GM12878 (cell line): ENCODE measurements around the gene CCT6A. TPM values are rescaled to one million over a fixed set of nuclear protein-coding genes. Genes with fewer than 3 reads are reported as not detected.

Experiments
- BHLHE40 ChIP-seq, 2 experiments: fragments of 450-650 bp in 1 of 2; IDR thresholded peaks; 2 replicates each; pipeline ENCODE4 v1.6.1; 2011 to 2017; ENCODE audit warnings: low read depth in 2 of 2, borderline replicate concordance in 1 of 2, improper control_type of control experiment in 1 of 2, low read length in 1 of 2, mild to moderate bottlenecking in 1 of 2
- CBX3 ChIP-seq: fragments of 200-600 bp; sonication (generic); IDR thresholded peaks from 2 replicates; pipeline ENCODE4 v1.6.1; 2016; ENCODE audit warnings: low read depth, borderline replicate concordance
- CHD2 ChIP-seq: IDR thresholded peaks from 2 replicates; pipeline ENCODE4 v1.6.1; 2011; ENCODE audit warnings: low read depth, low read length, improper control_type of control experiment, borderline replicate concordance
- CREM ChIP-seq: IDR thresholded peaks from 2 replicates; pipeline ENCODE4 v1.6.1; 2014; ENCODE audit warnings: antibody characterized with exemption, low read depth
- DPF2 ChIP-seq: fragments of 450-650 bp; IDR thresholded peaks from 2 replicates; pipeline ENCODE4 v1.6.1; 2017; ENCODE audit warnings: mild to moderate bottlenecking
- HDAC6 ChIP-seq: fragments of 200-600 bp; sonication (generic); IDR thresholded peaks from one replicate; pipeline ENCODE4 v1.8.0; 2017; ENCODE audit warnings: antibody characterized with exemption; ENCODE audit not compliant: unreplicated experiment
- IKZF2 ChIP-seq, 2 experiments: fragments of 450-650 bp; IDR thresholded peaks; 2 replicates each; pipeline ENCODE4 v1.6.1; 2017; ENCODE audit warnings: mild to moderate bottlenecking in 2 of 2, moderate library complexity in 2 of 2
- LARP7 ChIP-seq: fragments of 450-650 bp; IDR thresholded peaks from 2 replicates; pipeline ENCODE4 v1.6.1; 2017; ENCODE audit warnings: mild to moderate bottlenecking
- MAX ChIP-seq: IDR thresholded peaks from 2 replicates; pipeline ENCODE4 v1.6.1; 2012; ENCODE audit warnings: low read depth, low read length, improper control_type of control experiment
- MTA2 ChIP-seq: fragments of 450-650 bp; IDR thresholded peaks from 2 replicates; pipeline ENCODE4 v1.6.1; 2016; ENCODE audit warnings: low read depth, mild to moderate bottlenecking, moderate library complexity
- NFYA ChIP-seq: IDR thresholded peaks from 2 replicates; pipeline ENCODE4 v1.6.1; 2011; ENCODE audit warnings: low read depth, mild to moderate bottlenecking, low read length, improper control_type of control experiment, borderline replicate concordance
- NR2C2 ChIP-seq: IDR thresholded peaks from 2 replicates; pipeline ENCODE4 v1.6.1; 2011; ENCODE audit warnings: borderline replicate concordance, low read depth; ENCODE audit not compliant: control insufficient read depth, insufficient read length
- PML ChIP-seq: IDR thresholded peaks from 2 replicates; pipeline ENCODE4 v1.6.1; 2012; ENCODE audit warnings: low read length, inconsistent platforms
- RB1 ChIP-seq: fragments of 450-650 bp; formaldehyde crosslinking; IDR thresholded peaks from 2 replicates; pipeline ENCODE4 v1.6.1; 2017; ENCODE audit warnings: mild to moderate bottlenecking, borderline replicate concordance
- RFX5 ChIP-seq: IDR thresholded peaks from 2 replicates; pipeline ENCODE4 v1.6.1; 2011; ENCODE audit warnings: low read depth, low read length, improper control_type of control experiment
- TCF12 ChIP-seq: IDR thresholded peaks from 2 replicates; pipeline ENCODE4 v1.6.1; 2011; ENCODE audit warnings: low read depth, mild to moderate bottlenecking, low read length
- WRNIP1 ChIP-seq: IDR thresholded peaks from 2 replicates; pipeline ENCODE4 v1.6.1; 2011; ENCODE audit warnings: low read depth, low read length, improper control_type of control experiment, borderline replicate concordance
- polyA plus RNA-seq, 11 experiments: library from polyadenylated mRNA; depleted of rRNA in 4 of 11; unstranded in 6 of 11; stranded (reverse) in 5 of 11; fragments of >200 nt; fragmentation: Nextera tagmentation in 4 of 11; fragmentation: Illumina TruSeq in 1 of 11; extraction: Ambion mirVana in 4 of 11; extraction: Trizol in 1 of 11; gene quantifications; 1 replicate in 1 of 11; 2 replicates in 10 of 11; pipeline versions ENCODE4 v1.2.1 to v1.2.3, GENCODE V29; 2011 to 2016; ENCODE audit warnings: inconsistent platforms in 2 of 11, missing spikeins in 2 of 11, low read depth in 1 of 11
- total RNA-seq, 4 experiments: library from RNA; depleted of rRNA in 3 of 4; stranded (reverse); fragments of >200 nt in 3 of 4; fragmentation: Illumina TruSeq in 1 of 4; extraction: Trizol in 1 of 4; gene quantifications; 2 replicates each; pipeline versions ENCODE4 v1.2.1 to v1.2.3, GENCODE V29; 2013 to 2021
- TF ChIP-seq, protein P1 (sequence below): fragments of 450-650 bp; IDR thresholded peaks from 2 replicates; pipeline ENCODE4 v1.6.1; 2017; ENCODE audit warnings: mild to moderate bottlenecking, moderate library complexity
- TF ChIP-seq, protein P2 (sequence below): fragments of 450-650 bp; IDR thresholded peaks from 2 replicates; pipeline ENCODE4 v1.6.1; 2017; ENCODE audit warnings: borderline replicate concordance
- TF ChIP-seq, protein P3 (sequence below): fragments of 450-650 bp; formaldehyde crosslinking; IDR thresholded peaks from 2 replicates; pipeline ENCODE4 v1.5.0; 2022; ENCODE audit warnings: mild to moderate bottlenecking, missing genetic modification characterization

Gene CCT6A
- total and polyA plus RNA-seq, 10 of the 15 experiments (the other 5 are each of a cell fraction or from before 2014, with no cell fraction given) = 191 to 480 (median 296) TPM

DNA sequence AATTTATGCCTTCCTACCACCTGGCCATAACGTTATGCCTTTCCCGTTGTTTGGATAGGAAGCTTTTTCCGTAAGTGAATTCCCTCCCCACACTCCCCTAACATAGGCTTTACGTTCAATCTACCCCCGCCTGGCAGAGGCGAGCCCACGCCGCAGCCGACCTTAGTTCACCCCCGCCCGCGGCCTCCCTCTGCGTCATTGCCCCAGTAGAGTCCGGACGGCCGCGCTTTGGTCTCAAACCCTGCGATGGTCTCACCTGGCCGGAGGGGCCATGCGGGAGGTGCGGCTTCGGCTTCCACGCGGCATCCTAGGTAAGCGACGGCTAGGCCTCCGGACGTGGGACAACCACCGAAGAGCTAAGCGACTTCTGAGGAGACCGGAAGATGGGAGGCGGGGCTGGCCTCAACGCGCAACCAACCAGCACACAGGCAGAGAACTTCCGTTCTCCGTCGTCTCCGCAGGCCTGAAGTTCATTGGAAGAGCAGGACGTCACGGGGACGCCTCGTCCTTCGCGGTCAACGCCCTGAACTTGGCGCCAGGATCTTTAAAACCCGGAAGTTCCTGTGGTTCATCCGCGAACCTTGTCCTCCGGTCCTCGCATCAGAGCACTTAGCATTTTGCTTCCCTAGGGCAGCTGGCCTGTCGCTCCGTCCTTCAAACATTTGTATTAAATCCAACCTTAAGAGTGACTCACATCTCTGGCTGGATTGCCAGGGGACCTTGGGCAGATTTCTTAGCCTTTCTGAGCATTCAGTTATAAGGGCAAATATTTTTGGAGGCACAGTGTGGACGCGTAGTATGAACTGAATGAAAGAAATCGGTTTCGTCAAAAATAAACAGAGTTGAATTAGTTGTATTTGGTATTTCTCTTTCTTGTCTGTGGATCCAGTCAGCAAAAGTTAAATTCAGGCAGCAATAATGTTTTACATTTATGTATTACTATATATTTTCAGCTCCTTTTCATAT is 54.8 kb downstream of the CCT6A start, which contains the start of gene CHCHD2 (continued):
- TF ChIP-seq BHLHE40 (IDR thresholded peaks at IDR 0.05; ENCODE audit: borderline replicate concordance in 1 of 2, low read depth in 2 of 2, low read length in 1 of 2) = peak; percentile 10 to 29; a peak in 1 of 4 replicates
- peak; percentile 77 for TF ChIP-seq MAX
- TF ChIP-seq PML = peak; percentile 84
- TF ChIP-seq CREM = peak; percentile 88
- TF ChIP-seq CHD2 = peak; percentile 91
- TF ChIP-seq RB1 = peak; percentile 92; the same call in 1 of the 2 replicates
- TF ChIP-seq IKZF2 (IDR thresholded peaks at IDR 0.05) = no peak
- peak; percentile 36 for TF ChIP-seq LARP7
- TF ChIP-seq TCF12 = peak; percentile 83
- peak; percentile 81 for TF ChIP-seq NFYA
- TF ChIP-seq WRNIP1 = peak; percentile 87; the same call in 1 of the 2 replicates
- TF ChIP-seq DPF2 = peak; percentile 94
- TF ChIP-seq MTA2 = peak; percentile 42; the same call in 1 of the 2 replicates
- TF ChIP-seq, protein P1, sequence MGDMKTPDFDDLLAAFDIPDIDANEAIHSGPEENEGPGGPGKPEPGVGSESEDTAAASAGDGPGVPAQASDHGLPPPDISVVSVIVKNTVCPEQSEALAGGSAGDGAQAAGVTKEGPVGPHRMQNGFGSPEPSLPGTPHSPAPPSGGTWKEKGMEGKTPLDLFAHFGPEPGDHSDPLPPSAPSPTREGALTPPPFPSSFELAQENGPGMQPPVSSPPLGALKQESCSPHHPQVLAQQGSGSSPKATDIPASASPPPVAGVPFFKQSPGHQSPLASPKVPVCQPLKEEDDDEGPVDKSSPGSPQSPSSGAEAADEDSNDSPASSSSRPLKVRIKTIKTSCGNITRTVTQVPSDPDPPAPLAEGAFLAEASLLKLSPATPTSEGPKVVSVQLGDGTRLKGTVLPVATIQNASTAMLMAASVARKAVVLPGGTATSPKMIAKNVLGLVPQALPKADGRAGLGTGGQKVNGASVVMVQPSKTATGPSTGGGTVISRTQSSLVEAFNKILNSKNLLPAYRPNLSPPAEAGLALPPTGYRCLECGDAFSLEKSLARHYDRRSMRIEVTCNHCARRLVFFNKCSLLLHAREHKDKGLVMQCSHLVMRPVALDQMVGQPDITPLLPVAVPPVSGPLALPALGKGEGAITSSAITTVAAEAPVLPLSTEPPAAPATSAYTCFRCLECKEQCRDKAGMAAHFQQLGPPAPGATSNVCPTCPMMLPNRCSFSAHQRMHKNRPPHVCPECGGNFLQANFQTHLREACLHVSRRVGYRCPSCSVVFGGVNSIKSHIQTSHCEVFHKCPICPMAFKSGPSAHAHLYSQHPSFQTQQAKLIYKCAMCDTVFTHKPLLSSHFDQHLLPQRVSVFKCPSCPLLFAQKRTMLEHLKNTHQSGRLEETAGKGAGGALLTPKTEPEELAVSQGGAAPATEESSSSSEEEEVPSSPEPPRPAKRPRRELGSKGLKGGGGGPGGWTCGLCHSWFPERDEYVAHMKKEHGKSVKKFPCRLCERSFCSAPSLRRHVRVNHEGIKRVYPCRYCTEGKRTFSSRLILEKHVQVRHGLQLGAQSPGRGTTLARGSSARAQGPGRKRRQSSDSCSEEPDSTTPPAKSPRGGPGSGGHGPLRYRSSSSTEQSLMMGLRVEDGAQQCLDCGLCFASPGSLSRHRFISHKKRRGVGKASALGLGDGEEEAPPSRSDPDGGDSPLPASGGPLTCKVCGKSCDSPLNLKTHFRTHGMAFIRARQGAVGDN = peak; percentile 62; the same call in 1 of the 2 replicates
- 0 out of 2 replicates have a peak, but pooled peaks have one; percentile 35 for TF ChIP-seq RFX5
- TF ChIP-seq, protein P2, sequence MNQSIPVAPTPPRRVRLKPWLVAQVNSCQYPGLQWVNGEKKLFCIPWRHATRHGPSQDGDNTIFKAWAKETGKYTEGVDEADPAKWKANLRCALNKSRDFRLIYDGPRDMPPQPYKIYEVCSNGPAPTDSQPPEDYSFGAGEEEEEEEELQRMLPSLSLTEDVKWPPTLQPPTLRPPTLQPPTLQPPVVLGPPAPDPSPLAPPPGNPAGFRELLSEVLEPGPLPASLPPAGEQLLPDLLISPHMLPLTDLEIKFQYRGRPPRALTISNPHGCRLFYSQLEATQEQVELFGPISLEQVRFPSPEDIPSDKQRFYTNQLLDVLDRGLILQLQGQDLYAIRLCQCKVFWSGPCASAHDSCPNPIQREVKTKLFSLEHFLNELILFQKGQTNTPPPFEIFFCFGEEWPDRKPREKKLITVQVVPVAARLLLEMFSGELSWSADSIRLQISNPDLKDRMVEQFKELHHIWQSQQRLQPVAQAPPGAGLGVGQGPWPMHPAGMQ = no peak
- TF ChIP-seq, protein P3, sequence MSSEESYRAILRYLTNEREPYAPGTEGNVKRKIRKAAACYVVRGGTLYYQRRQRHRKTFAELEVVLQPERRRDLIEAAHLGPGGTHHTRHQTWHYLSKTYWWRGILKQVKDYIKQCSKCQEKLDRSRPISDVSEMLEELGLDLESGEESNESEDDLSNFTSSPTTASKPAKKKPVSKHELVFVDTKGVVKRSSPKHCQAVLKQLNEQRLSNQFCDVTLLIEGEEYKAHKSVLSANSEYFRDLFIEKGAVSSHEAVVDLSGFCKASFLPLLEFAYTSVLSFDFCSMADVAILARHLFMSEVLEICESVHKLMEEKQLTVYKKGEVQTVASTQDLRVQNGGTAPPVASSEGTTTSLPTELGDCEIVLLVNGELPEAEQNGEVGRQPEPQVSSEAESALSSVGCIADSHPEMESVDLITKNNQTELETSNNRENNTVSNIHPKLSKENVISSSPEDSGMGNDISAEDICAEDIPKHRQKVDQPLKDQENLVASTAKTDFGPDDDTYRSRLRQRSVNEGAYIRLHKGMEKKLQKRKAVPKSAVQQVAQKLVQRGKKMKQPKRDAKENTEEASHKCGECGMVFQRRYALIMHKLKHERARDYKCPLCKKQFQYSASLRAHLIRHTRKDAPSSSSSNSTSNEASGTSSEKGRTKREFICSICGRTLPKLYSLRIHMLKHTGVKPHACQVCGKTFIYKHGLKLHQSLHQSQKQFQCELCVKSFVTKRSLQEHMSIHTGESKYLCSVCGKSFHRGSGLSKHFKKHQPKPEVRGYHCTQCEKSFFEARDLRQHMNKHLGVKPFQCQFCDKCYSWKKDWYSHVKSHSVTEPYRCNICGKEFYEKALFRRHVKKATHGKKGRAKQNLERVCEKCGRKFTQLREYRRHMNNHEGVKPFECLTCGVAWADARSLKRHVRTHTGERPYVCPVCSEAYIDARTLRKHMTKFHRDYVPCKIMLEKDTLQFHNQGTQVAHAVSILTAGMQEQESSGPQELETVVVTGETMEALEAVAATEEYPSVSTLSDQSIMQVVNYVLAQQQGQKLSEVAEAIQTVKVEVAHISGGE (CRISPR knock-in tag) = peak; percentile 90
- no peak for TF ChIP-seq HDAC6
- TF ChIP-seq NR2C2 = no peak
- no peak for TF ChIP-seq CBX3
